ENCODE measurements around the gene BMP10. TPM values are rescaled to one million over a fixed set of nuclear protein-coding genes. Genes with fewer than 3 reads are reported as not detected.

BMP10 gene
- total and polyA plus RNA-seq, 2 of the 8 experiments (the other 6 are each of a cell fraction or from before 2014, with no cell fraction given): not detected

- no peak overlapping the region for H2BK15ac ChIP-seq (ENCODE audit: low read length)
- WGBS, 2 experiments (ENCODE audit: extremely low coverage in 1 of 2, insufficient coverage in 1 of 2, insufficient read length in 1 of 2, insufficient replicate concordance in 2 of 2, low coverage in 1 of 2, low lambda C conversion rate in 2 of 2, missing lambda C conversion rate in 1 of 2): 90% methylated on average over 15 of the region's 15 CpGs; no CpG with 5 or more reads in 1 of the 2 experiments
- no peak overlapping the region for H2AFZ ChIP-seq (ENCODE audit: low read length)
- no peaks in the 10 kb centered on the region for H3K4me1 ChIP-seq (replicated peaks in 1 of 4; ENCODE audit: control insufficient read depth in 3 of 4, insufficient read depth in 4 of 4, low read length in 3 of 4)
- DNase-seq (ENCODE audit: low read depth in 1 of 2, low spot score in 2 of 2) (no peak), FAIRE-seq (no peak)
- H3K4ac ChIP-seq (replicated peaks; ENCODE audit: insufficient read length, low read depth, low read length): no peak overlapping the region
- H2BK120ac ChIP-seq (replicated peaks; ENCODE audit: low read depth, low read length): no peak overlapping the region
- no peak overlapping the region for H2AK5ac ChIP-seq (ENCODE audit: low read depth, low read length)
- H4K8ac ChIP-seq (ENCODE audit: extremely low read depth, insufficient read depth, low read length): no peak overlapping the region
- H3K23ac ChIP-seq (ENCODE audit: insufficient read length): no peak overlapping the region
- no peak overlapping the region for H3K27ac ChIP-seq (ENCODE audit: low read depth, low read length)
- no peaks in the 10 kb centered on the region for H3K9me3 ChIP-seq (ENCODE audit: insufficient read depth in 2 of 2, low read depth in 1 of 2, low read length in 1 of 2)
- no peaks in the 10 kb centered on the region for H3K27me3 ChIP-seq (replicated peaks in 1 of 4; ENCODE audit: control insufficient read depth in 3 of 4, extremely low read depth in 1 of 4, insufficient read depth in 3 of 4, low read length in 3 of 4)
- H3K79me1 ChIP-seq (ENCODE audit: low read depth, low read length): no peaks in the 10 kb centered on the region
- H3K4me2 ChIP-seq (ENCODE audit: insufficient read depth in 1 of 2, low read depth in 2 of 2, low read length in 2 of 2): no peak overlapping the region
- H3K23me2 ChIP-seq (ENCODE audit: low read depth, low read length): no peaks in the 10 kb centered on the region
- H3K14ac ChIP-seq (ENCODE audit: insufficient read length): no peak overlapping the region
- no peaks in the 10 kb centered on the region for H3K79me2 ChIP-seq (ENCODE audit: control insufficient read depth in 1 of 2, insufficient read depth in 2 of 2, low read length in 2 of 2)
- no peak overlapping the region for H3K56ac ChIP-seq (replicated peaks; ENCODE audit: insufficient read length, low read depth, low read length)
- no peak overlapping the region for H2BK12ac ChIP-seq (ENCODE audit: low read depth, low read length)
- H2BK20ac ChIP-seq (ENCODE audit: low read length): no peak overlapping the region
- ChIA-PET CTCF (ENCODE audit: partially characterized antibody) (interaction anchor here (1.3 kb wide), 1 partner anchor 23 kb away, joined by 3 read pairs; no protein-coding TSS in a partner anchor), POLR2A (ENCODE audit: partially characterized antibody) (no interaction called here)
- no peak overlapping the region for H3K18ac ChIP-seq (ENCODE audit: extremely low read depth, low read length)
- no peak overlapping the region for H2BK5ac ChIP-seq (ENCODE audit: low read depth, low read length)
- H3K9ac ChIP-seq (replicated peaks in 1 of 4; ENCODE audit: extremely low read depth in 1 of 4, low read depth in 3 of 4, low read length in 3 of 4): no peak overlapping the region
- no peaks in the 10 kb centered on the region for H3K36me3 ChIP-seq (ENCODE audit: control insufficient read depth in 2 of 4, insufficient read depth in 4 of 4, low read length in 3 of 4)
- H4K5ac ChIP-seq (ENCODE audit: insufficient read length, low read depth, low read length): no peak overlapping the region
- H4K91ac ChIP-seq (replicated peaks; ENCODE audit: insufficient read length, low read length): no peak overlapping the region
- no peaks in the 10 kb centered on the region for H4K20me1 ChIP-seq (replicated peaks in 1 of 2; ENCODE audit: control insufficient read depth in 1 of 2, insufficient read depth in 2 of 2, low read length in 2 of 2)
- no peak overlapping the region for H3K4me3 ChIP-seq (ENCODE audit: extremely low read depth in 1 of 4, insufficient read depth in 2 of 4, low read depth in 3 of 4, low read length in 4 of 4)
- no peak for TF ChIP-seq MAFK (IDR thresholded peaks at IDR 0.05; ENCODE audit: low read depth, low read length)
- no peak for TF ChIP-seq RBBP5 (IDR thresholded peaks at IDR 0.05; ENCODE audit: borderline replicate concordance, low read depth, low read length)
These were observed 48.9 kb downstream of the BMP10 start for GRCh38 chr2:68822207-68822872.
